GM08714 (cell line): ENCODE results near the gene FOXN3.

Experiments used
- H3K4me3 ChIP-seq: fragments of 200-500 bp; sonication (Bioruptor generic); 2 replicates; pipeline ENCODE4 v1.5.1; 2014; ENCODE audit warnings: mild to moderate bottlenecking, low read length, inconsistent platforms
- ZNF274 ChIP-seq: IDR thresholded peaks from 2 replicates; pipeline ENCODE4 v1.6.1; 2012; ENCODE audit warnings: mild to moderate bottlenecking, low read depth, low read length

The FOXN3 gene

DNA sequence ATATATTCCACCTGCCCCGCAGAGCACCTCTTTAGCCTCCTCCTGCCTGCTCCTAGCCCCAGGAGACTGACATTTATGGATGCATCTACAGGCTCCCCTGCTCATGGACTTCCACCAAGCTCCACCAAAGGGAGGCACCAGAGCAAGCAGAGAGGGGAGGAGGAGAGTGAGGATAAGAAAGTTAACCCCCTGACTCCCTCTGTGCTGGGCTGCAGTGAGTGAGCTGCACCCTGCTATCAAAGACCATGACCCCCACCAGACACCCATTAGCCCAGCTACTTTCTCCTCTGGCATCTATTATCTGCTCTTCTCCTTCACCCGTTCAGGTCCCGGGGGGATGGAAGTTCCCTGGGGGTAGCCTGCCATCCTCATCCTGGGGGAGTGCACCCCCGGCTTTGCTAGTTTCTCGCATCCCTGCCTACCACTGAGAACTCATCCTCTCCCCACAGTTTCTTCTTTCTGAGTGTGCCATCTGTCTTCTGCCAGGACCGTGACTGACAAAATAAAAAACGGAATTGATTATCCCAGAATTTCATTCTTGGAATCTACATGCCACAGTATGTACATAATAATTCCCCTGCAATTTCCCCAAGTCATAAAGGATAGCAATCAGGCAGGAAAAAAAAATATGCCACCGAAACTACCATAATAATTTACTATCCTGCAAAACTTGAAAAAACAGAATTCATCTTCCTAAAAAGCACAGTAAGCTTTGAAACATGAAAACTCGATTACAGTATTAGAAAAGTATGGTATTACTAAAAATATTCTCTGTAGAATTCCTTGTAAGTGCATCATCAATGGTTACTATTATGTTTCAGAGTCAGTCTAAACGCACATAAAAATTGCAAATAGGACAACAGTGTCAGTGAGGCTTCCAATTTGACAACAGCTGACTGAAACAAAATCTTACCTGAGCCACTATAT, 45.2 kb downstream of the FOXN3 start:
- H3K4me3 ChIP-seq, result no peak overlapping the region; the same call in 1 of the 2 replicates
- TF ChIP-seq ZNF274, result no peak

DNA sequence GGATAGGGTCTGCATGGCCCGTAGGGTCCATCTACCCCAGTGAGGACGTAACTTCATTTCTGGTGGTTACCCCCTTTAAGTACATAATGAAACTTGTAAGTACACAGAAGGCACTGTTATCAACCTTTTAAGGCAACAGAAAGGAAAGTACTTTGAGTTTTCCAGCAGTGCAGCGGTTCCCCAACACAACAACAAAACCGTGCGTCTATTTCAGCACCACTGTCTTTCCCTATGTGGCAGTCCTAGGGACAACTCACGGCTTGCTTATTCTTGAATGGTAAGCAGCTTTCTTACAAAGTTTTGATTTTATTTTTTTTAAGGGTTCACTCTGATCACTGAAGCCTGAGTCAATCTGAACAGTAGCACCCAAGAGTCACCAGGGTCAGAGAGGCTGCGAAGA, 46.3 kb downstream of the FOXN3 start:
- H3K4me3 ChIP-seq, result no peak overlapping the region; the same call in 1 of the 2 replicates
- TF ChIP-seq ZNF274, result no peak

DNA sequence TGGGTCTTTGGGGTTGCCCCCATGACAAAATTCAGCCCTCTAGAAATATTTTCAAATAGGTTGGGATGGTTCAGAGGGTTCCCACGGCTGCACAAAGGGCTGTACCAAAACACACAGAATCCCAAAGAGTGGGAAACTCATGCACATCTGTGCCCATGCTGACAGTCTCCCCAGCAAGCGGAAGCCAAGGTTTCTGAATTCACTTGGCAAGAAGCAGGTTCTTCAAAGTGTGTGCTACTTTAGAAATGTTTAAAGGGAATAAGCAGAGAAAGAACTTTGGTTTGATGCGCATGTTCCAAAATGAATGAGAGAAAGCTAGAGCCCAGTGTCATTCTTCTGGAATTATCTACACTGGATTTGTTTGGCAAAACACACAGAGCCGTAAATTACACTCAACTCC, 46.7 kb downstream of the FOXN3 start:
- no peak for TF ChIP-seq ZNF274
- no peak overlapping the region; the same call in 1 of the 2 replicates for H3K4me3 ChIP-seq

DNA sequence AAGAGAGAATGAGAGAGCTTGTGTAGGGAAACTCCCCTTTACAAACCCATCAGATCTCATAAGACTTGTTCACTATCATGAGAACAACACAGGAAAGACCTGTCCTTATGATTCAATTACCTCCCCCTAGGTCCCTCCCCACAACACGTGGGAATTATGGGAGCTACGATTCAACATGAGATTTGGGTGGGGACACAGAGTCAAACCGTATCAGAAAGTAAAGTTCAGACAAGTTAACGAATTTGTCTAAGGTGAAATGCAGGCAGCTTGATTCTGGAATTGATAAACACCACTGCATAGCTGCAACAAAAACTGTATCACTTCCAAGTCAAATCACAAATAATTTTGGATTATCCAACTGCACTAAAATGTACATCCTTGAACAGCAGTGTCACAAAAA, 47.4 kb downstream of the FOXN3 start:
- no peak overlapping the region for H3K4me3 ChIP-seq
- no peak for TF ChIP-seq ZNF274

DNA sequence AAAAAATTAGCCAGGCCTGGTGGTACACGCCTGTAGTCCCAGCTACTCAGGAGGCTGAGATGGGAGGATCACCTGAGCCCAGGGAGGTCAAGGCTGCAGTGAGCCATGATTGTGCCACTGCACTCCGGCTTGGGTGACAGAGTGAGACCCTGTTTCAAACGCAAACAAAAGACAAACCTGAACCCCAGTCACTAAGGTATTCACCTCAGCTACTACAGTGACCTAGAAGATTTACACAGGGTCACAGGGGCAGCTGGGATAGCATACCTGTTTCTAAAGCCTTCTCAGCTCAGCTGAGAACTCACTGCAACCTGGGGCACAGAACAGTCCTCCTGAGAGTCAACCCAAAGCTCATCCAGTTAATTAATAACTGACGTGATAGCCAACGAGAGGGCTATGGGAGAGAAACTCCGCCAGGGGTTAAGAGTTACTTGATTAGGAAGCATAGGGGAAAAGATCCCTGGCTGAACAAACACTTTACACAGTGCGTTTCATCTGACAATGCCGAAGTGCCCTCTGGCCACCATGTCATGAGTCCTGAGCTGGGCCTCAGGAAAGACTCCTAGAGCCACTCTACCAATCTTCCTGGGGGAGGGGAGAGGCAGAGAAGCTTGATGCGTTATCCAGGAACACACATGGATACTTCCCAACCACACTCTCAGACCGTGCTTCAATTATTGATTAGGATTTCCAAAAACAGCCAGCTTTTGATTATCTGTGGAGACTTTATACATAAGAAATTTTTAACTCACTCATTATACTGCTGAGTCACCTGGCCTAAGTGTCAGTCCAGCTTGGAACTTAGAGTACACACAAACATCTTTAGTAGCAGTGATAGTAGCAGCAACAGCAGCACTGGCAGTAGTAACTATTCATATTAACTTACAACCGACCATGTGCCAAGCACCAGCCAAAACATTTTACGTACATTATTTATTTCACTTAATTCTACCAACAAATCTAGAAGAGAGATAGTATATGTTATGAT, 48.2 kb downstream of the FOXN3 start:
- H3K4me3 ChIP-seq, result no peak overlapping the region
- TF ChIP-seq ZNF274, result no peak

DNA sequence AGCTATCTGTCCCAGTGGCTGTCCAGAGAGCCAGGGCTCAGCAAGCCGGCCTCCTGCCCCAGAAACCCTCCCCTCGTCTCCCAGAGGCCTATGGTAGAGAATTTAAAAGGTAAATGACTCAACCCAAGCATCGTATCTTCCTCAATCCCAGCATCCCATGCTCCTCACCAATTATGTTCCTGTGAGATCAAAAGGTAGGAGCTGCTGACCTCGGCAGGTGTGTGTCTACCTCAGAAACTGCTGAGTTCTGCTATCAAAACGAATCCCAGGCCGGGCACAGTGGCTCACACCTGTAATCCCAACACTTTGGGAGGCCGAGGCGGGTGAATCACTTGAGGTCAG, 49.3 kb downstream of the FOXN3 start:
- no peak overlapping the region for H3K4me3 ChIP-seq
- no peak for TF ChIP-seq ZNF274

DNA sequence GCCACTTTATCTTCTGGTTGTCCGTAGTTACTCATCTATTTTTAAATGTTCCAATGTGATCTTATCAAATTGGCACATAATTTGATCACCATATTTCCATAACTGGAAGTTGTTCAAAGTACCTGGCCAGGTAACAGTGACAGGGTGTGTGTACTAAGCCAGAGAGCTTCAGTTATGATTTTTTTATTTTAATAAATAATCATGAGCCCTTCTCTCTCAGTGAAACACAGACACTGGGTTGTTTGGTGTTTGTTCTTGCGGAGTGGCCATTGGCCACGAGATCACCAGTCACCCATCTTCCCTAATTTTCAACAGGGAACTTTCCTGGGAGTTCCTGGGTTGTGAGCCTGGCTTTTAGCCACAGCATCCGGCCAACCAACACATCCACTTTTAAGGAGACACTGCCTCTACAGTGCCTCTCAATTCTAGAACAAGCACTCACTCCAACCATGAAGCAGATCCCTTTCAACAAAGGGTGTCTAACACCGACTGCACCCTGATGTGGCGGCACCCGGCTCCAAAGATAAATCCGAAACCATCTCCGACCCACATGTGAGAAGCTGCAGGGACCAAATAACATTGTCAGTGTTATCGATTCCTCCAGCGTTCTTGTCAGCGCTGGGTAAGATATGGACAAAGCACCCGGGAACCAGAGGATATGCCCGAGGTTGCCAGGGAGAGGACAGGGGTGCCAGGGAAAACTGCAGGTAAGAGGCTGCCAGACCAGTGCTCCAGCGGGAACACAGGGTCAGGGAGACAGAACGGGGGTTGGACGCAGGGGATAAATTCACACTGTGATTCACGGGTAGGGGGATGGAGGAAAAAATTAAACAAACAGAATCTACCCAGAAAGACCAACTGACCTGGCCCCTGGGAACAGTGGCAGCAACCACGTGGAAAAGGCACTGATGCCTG, 49.9 kb downstream of the FOXN3 start:
- no peak overlapping the region for H3K4me3 ChIP-seq
- TF ChIP-seq ZNF274, result no peak

DNA sequence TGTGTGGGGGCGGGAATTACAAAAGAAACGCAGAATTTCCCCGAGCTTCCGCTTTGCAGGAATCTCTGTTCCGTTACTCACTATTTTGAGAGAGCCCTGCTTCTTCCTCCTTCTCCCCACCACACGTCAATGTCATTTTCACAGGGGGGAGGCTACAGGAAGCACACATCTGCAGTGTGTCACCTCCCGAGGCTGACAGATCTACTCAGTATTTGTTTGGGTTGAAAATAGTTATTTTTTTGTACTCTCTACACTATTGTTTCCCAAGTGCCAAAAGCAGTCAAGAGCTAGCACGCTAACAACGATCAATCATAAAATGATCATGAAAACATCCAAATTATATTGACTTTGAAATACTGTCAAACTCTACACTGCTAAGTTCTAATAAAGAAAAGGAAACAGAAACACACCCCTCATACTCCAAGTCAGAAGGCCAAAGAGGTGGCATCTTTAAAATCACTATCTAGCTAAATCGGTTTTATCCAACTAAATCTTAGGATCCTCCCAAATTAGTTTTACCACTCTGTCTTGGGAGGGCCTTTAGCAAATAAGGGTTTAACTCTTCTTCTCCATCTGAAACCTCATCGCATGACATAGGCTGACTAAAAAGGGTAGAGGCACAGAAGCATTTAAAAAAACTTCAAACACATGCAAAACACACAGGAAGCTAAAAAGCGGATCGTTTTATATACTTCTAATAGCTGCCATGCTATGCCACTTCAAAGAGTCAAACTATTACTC, 51.8 kb downstream of the FOXN3 start:
- no peak for TF ChIP-seq ZNF274
- peak overlapping the region; percentile 59 for H3K4me3 ChIP-seq

DNA sequence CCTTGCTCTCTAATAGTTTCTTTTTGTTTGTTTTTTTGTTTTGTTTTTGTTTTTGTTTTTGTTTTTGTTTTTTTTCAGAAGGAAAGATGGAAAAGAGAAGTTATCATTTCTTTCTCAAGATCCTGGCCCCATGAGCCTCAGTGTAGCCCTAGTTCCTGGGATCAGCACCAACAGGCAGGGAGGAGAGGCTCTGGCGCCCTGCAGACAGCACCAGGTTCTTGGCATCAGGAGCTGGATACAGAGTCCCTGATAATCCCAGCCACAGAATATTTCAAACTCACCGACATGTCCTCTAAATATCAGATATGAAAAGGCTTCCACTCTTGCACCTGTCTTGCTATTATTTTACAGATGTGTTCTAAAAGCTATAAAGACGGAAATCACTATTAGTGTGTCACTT, 52.7 kb downstream of the FOXN3 start:
- no peak for TF ChIP-seq ZNF274
- H3K4me3 ChIP-seq, result peak overlapping the region; percentile 59; the same call in 1 of the 2 replicates

DNA sequence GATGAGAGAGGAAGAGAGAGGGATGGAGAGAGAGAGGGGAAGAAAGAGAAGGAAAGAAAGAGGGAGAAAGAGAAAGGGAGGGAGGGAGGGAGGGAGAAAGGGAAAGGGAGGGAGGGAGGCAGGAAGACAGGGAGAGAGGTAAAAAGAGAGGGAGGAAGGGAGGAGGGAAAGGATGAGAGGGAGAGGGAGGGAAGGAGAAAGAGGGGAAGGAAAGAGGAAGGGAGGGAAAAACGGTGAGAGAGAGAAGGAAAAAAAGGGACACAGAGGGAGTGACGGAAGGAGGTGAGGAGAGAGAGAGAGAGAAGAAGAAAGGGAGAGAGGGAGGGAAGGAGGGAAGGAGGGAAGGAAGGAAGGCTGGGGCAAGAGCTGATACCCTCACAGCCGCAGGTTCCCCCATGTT, 56.8 kb downstream of the FOXN3 start:
- TF ChIP-seq ZNF274, result no peak
- no peak overlapping the region for H3K4me3 ChIP-seq

DNA sequence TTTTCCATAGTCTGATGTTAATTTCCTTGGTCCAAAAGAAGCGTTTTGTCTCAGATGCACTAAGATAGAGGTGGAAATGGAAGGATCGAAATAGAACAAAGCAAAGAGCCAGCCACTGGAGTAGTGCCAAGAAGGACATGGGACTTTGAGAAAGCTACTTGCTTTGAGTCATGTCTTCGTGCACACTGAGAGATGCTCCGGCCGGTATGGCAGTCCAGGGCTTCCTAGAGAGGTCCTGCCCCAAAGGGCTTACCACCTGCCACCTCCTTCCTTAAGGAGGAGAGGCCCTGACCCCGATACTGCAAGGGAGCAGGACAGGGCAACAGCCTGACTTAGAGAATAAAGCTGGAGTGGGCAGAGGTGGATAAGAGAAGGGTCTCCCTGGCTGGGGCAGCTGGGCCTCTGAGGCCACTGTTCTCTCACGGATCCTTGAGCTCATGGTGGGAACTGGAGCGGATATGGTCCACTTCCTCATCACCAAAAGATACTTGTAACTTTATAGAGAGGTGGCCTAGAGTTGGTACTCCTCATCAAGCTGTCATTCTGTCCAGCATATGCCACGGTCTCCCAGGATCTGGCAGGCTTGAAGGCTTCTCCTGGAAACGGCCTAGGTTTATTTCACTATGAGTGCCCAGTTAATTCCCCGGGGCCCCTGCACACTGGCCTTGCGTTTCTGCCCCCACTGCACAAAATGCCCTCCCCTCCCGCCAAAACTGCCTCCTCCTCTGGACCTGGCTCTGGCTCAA, 57.4 kb downstream of the FOXN3 start:
- H3K4me3 ChIP-seq, result no peak overlapping the region
- TF ChIP-seq ZNF274, result no peak

DNA sequence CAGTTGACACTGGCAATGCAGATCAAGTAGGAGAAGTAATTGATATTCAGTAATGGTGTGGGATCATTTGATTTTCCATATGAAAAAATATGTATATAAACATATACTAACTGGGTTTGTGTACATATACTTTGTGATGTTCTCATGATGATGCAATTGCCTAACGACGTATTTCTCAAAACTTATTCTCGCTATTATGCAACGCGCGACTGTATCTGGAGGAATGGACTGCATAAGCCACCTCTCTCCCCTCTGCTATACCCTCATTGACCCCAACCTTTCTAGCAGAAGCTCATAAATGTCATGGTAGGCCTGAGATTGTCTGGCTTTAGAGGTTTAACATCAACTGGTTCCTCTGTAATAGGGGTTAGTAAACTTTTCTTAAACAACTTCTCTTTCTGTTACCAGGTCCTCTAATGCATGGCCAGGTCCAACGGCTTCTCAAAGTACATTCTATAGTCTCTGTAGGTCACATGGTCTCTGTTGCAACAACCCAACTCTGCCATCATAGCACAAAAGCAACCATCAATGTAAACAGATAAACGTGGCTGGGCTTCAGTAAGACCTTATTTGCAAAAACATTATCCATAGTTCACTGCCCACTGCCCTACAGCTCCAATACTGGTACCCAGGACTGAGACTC, 59.3 kb downstream of the FOXN3 start:
- no peak overlapping the region for H3K4me3 ChIP-seq
- no peak for TF ChIP-seq ZNF274

DNA sequence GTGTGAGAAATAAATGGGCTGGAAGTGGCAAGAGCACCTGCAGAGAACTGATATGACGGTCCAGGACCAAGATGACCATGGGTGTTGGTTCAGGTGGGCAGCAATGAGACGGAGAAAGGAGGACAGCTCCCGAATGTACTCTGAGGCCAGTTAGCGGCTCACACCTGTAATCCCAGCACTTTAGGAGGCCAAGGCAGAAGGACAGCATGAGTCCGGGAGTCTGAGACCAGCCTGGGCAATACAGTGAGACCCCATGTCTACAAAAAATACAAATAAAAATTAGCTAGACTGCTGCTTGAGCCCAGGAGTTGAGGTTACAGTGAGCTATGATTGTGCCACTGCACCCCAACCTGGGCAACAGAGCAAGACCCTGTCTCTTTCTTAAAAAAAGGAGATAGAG, 60.1 kb downstream of the FOXN3 start:
- no peak overlapping the region for H3K4me3 ChIP-seq

More for the DNA sequence above, 60.1 kb downstream of the FOXN3 start:
- no peak for TF ChIP-seq ZNF274
